IMR-90 (cell line): ENCODE results near the gene ZNF442. TPM values are rescaled to one million over a fixed set of nuclear protein-coding genes. Genes with fewer than 3 reads are reported as not detected.

Source experiments
- ATAC-seq: fragments of 200-7000 bp; cut with Tn5 transposase; 2 replicates; pipeline ENCODE4 v1.9.1; 2020; ENCODE audit warnings: low read depth, mild to moderate bottlenecking, moderate library complexity
- BruUV-seq: library from RNA; stranded (reverse); fragments of 400-500 nt; replicated peaks from 2 replicates; lab custom pipeline; 2021; lab: Mats Ljungman, UMichigan
- CTCF ChIA-PET: fragments of 300-600 bp; formaldehyde crosslinking; extraction: SDS; loops from one replicate; lab custom pipeline; 2021; ENCODE audit warnings: antibody characterized with exemption; lab: Yijun Ruan, JAX
- POLR2A ChIA-PET: fragments of 300-600 bp; sonication (Branson Sonifier 250); formaldehyde crosslinking; loops from one replicate; lab custom pipeline; 2022; ENCODE audit warnings: antibody characterized with exemption; ENCODE audit not compliant: unreplicated experiment; lab: Charles Lee
- DNase-seq: peaks from one replicate; pipeline ENCODE4 v3.0.0; 2013
- H2AFZ ChIP-seq: replicated peaks from 2 replicates; pipeline ENCODE3; 2013; ENCODE audit warnings: low read length, mild to moderate bottlenecking; ENCODE audit not compliant: poor library complexity
- H2AK5ac ChIP-seq: 2 replicates; pipeline ENCODE4 v1.6.1; 2013; ENCODE audit warnings: low read depth, low read length, inconsistent platforms
- H2AK9ac ChIP-seq: replicated peaks from 2 replicates; pipeline ENCODE3; 2013; ENCODE audit warnings: mild to moderate bottlenecking, low read depth, low read length, moderate library complexity; ENCODE audit not compliant: poor library complexity
- H2BK120ac ChIP-seq: 2 replicates; pipeline ENCODE4 v1.6.1; 2013; ENCODE audit warnings: low read depth, low read length, inconsistent platforms
- H2BK15ac ChIP-seq: 3 replicates; pipeline ENCODE4 v1.6.1; 2013; ENCODE audit warnings: low read depth, low read length, inconsistent platforms
- H2BK20ac ChIP-seq: 2 replicates; pipeline ENCODE4 v1.6.1; 2013; ENCODE audit warnings: low read depth, mild to moderate bottlenecking, inconsistent platforms, low read length, moderate library complexity
- H2BK5ac ChIP-seq: 2 replicates; pipeline ENCODE4 v1.6.1; 2013; ENCODE audit warnings: mild to moderate bottlenecking, low read depth, low read length, inconsistent platforms; ENCODE audit not compliant: poor library complexity, severe bottlenecking
- H3K14ac ChIP-seq: replicated peaks from 2 replicates; pipeline ENCODE4 v1.6.1; 2013; ENCODE audit warnings: low read depth, low read length, inconsistent platforms
- H3K18ac ChIP-seq: 2 replicates; pipeline ENCODE4 v1.6.1; 2013; ENCODE audit warnings: low read depth, low read length, control low read depth
- H3K23ac ChIP-seq: 2 replicates; pipeline ENCODE4 v1.6.1; 2013; ENCODE audit warnings: low read depth, low read length, inconsistent platforms
- H3K27ac ChIP-seq: 2 replicates; pipeline ENCODE4 v1.5.1; 2013; ENCODE audit warnings: mild to moderate bottlenecking, control low read depth, low read length; ENCODE audit not compliant: insufficient read depth
- H3K27me3 ChIP-seq: 2 replicates; pipeline ENCODE4 v1.6.1; 2013; ENCODE audit warnings: low read length; ENCODE audit not compliant: control insufficient read depth, insufficient read depth
- H3K36me3 ChIP-seq: 2 replicates; pipeline ENCODE4 v1.6.1; 2013; ENCODE audit warnings: low read length, mixed read lengths; ENCODE audit not compliant: control insufficient read depth, insufficient read depth
- H3K4ac ChIP-seq: 2 replicates; pipeline ENCODE4 v1.6.1; 2013; ENCODE audit warnings: low read depth, low read length, inconsistent platforms
- H3K4me1 ChIP-seq: 2 replicates; pipeline ENCODE4 v1.6.1; 2013; ENCODE audit warnings: low read length, mixed read lengths; ENCODE audit not compliant: control insufficient read depth, insufficient read depth
- H3K4me2 ChIP-seq: 2 replicates; pipeline ENCODE4 v1.6.1; 2013; ENCODE audit warnings: low read depth, mild to moderate bottlenecking, control low read depth, low read length, moderate library complexity
- H3K4me3 ChIP-seq: 2 replicates; pipeline ENCODE4 v1.5.1; 2013; ENCODE audit warnings: low read depth, mild to moderate bottlenecking, control low read depth, low read length, moderate library complexity; ENCODE audit not compliant: insufficient read depth
- H3K56ac ChIP-seq: 2 replicates; pipeline ENCODE4 v1.6.1; 2013; ENCODE audit warnings: low read length, inconsistent platforms; ENCODE audit not compliant: insufficient read depth; ENCODE audit errors: extremely low read depth
- H3K79me1 ChIP-seq, 2 experiments: 2 replicates each; pipeline ENCODE4 v1.6.1; 2013; ENCODE audit warnings: low read length in 2 of 2, inconsistent platforms in 1 of 2, low read depth in 1 of 2
- H3K9ac ChIP-seq: 2 replicates; pipeline ENCODE4 v1.6.1; 2013; ENCODE audit warnings: low read depth, low read length, control low read depth
- H3K9me1 ChIP-seq: 2 replicates; pipeline ENCODE4 v1.6.1; 2013; ENCODE audit warnings: low read length, inconsistent platforms; ENCODE audit not compliant: insufficient read depth
- H3K9me3 ChIP-seq: 2 replicates; pipeline ENCODE4 v1.6.1; 2013; ENCODE audit warnings: low read length; ENCODE audit not compliant: control insufficient read depth, insufficient read depth
- H4K20me1 ChIP-seq: 2 replicates; pipeline ENCODE4 v1.6.1; 2013; ENCODE audit warnings: low read length, inconsistent platforms; ENCODE audit not compliant: insufficient read depth
- H4K5ac ChIP-seq: 2 replicates; pipeline ENCODE4 v1.6.1; 2013; ENCODE audit warnings: mild to moderate bottlenecking, low read depth, low read length, control low read depth
- H4K8ac ChIP-seq, 2 experiments: 2 replicates each; pipeline ENCODE4 v1.6.1; 2013; ENCODE audit warnings: low read depth in 2 of 2, low read length in 2 of 2, control low read depth in 1 of 2, inconsistent platforms in 1 of 2
- H4K91ac ChIP-seq: 2 replicates; pipeline ENCODE4 v1.6.1; 2013; ENCODE audit warnings: low read depth, low read length, inconsistent platforms; ENCODE audit not compliant: insufficient read depth
- BHLHE40 ChIP-seq: fragments of 150-350 bp; IDR thresholded peaks from 2 replicates; pipeline ENCODE4 v1.6.1; 2016; ENCODE audit warnings: mild to moderate bottlenecking, low read depth, low read length
- CEBPB ChIP-seq: IDR thresholded peaks from 2 replicates; pipeline ENCODE4 v1.6.1; 2012; ENCODE audit warnings: low read depth, low read length, improper control_type of control experiment
- CHD1 ChIP-seq: IDR thresholded peaks from 2 replicates; pipeline ENCODE4 v1.6.1; 2012; ENCODE audit warnings: low read depth, low read length, improper control_type of control experiment
- CTCF ChIP-seq: conservative IDR thresholded peaks from 2 replicates; pipeline ENCODE4 v1.5.1; 2012; ENCODE audit warnings: mild to moderate bottlenecking, low read depth, low read length, improper control_type of control experiment
- MAZ ChIP-seq: IDR thresholded peaks from 2 replicates; pipeline ENCODE4 v1.6.1; 2012; ENCODE audit warnings: low read depth, mild to moderate bottlenecking, low read length, improper control_type of control experiment, moderate library complexity, borderline replicate concordance
- MXI1 ChIP-seq: IDR thresholded peaks from 2 replicates; pipeline ENCODE4 v1.6.1; 2012; ENCODE audit warnings: low read depth, mild to moderate bottlenecking, low read length, moderate library complexity, borderline replicate concordance
- NFE2L2 ChIP-seq: fragments of 150-350 bp; IDR thresholded peaks from 2 replicates; pipeline ENCODE4 v1.6.1; 2016; ENCODE audit warnings: low read depth, mild to moderate bottlenecking, low read length
- POLR2A ChIP-seq: IDR thresholded peaks from 2 replicates; pipeline ENCODE4 v1.6.1; 2012; ENCODE audit warnings: mild to moderate bottlenecking, low read depth, low read length
- RAD21 ChIP-seq: IDR thresholded peaks from 2 replicates; pipeline ENCODE4 v1.6.1; 2012; ENCODE audit warnings: low read length, improper control_type of control experiment
- RFX5 ChIP-seq: IDR thresholded peaks from 2 replicates; pipeline ENCODE4 v1.8.0; 2012; ENCODE audit warnings: low read depth, mild to moderate bottlenecking, low read length, moderate library complexity
- SMC3 ChIP-seq: fragments of 150-350 bp; IDR thresholded peaks from 2 replicates; pipeline ENCODE4 v1.6.1; 2016; ENCODE audit warnings: low read depth, mild to moderate bottlenecking, antibody characterized with exemption, low read length, moderate library complexity
- USF2 ChIP-seq: fragments of 150-350 bp; IDR thresholded peaks from 2 replicates; pipeline ENCODE4 v1.6.1; 2017; ENCODE audit warnings: mild to moderate bottlenecking, antibody characterized with exemption, low read length, low read depth
- WGBS, 2 experiments: methylation state at CpG; one replicate each; pipeline versions ENCODE4 v1.1.5 to v1.1.7; 2013; ENCODE audit warnings: missing lambda C conversion rate in 2 of 2; ENCODE audit not compliant: insufficient read length in 1 of 2; ENCODE audit errors: extremely low coverage in 2 of 2; 5-methylcytosine and 5-hydroxymethylcytosine counted together
- dilution Hi-C: fragments of 300-500 bp; cut with HindIII; formaldehyde crosslinking; loops from one replicate; pipeline ENCODE4 v1.14.3; 2018; ENCODE audit warnings: low sequenced_read_pairs; ENCODE audit not compliant: unreplicated experiment
- in situ Hi-C: fragments of 300-500 bp; cut with MboI; formaldehyde crosslinking; loops from 3 replicates; pipeline ENCODE4 v1.14.3; 2019; ENCODE audit warnings: low sequenced_read_pairs, inconsistent platforms, mixed read lengths
- intact Hi-C: fragments of 100-400 bp; cut with micrococcal nuclease; formaldehyde crosslinking; loops from 2 replicates; pipeline ENCODE4 v1.10.0; 2022
- polyA plus RNA-seq, 3 experiments: library from polyadenylated mRNA; depleted of rRNA; stranded (reverse); fragments of >200 nt; gene quantifications; 2 replicates each; pipeline ENCODE4 v1.2.3, GENCODE V29; 2012; ENCODE audit warnings: low replicate concordance in 1 of 3
- total RNA-seq: library from RNA; depleted of rRNA; stranded (reverse); fragments of >200 nt; gene quantifications from 2 replicates; pipeline ENCODE4 v1.2.3, GENCODE V29; 2012

ZNF442 gene
- total and polyA plus RNA-seq, 2 of the 4 experiments (the other 2 are of a cell fraction) = 0.58 to 3.6 TPM

- Histone ChIP-seq H3K36me3 (no peaks in the 10 kb centered on the region), H4K91ac (no peak overlapping the region), H2BK5ac (no peak overlapping the region), H2AK9ac (no peak overlapping the region), H3K27ac (no peak overlapping the region), H3K27me3 (no peaks in the 10 kb centered on the region), H3K4me3 (no peak overlapping the region), H3K14ac (no peak overlapping the region), H3K79me1 (peaks cover 5 to 12% of the 10 kb centered on the region in 2 experiments; a peak in 3 of 4 replicates), H2AFZ (no peak overlapping the region), H3K4ac (no peak overlapping the region), H3K9ac (no peak overlapping the region), H4K20me1 (no peaks in the 10 kb centered on the region), H4K5ac (no peak overlapping the region), H3K9me3 (no peaks in the 10 kb centered on the region), H2BK120ac (no peak overlapping the region), H4K8ac (no peak overlapping the region), H3K23ac (no peak overlapping the region), H2AK5ac (no peak overlapping the region), H2BK20ac (no peak overlapping the region), H3K9me1 (no peaks in the 10 kb centered on the region), H3K18ac (no peak overlapping the region), H3K56ac (no peak overlapping the region), H2BK15ac (no peak overlapping the region), H3K4me2 (no peak overlapping the region), H3K4me1 (peaks cover 6% of the 10 kb centered on the region)
- WGBS, 2 experiments = no CpG with 5 or more reads among the region's 4 CpGs
- no peak for DNase-seq
- CTCF ChIA-PET = no interaction called here
- BruUV-seq = no TSS peak
- no peak for TF ChIP-seq CTCF
- TF ChIP-seq NFE2L2 = no peak
- no peak for TF ChIP-seq RFX5
- no peak for TF ChIP-seq CEBPB
- no peak for TF ChIP-seq CHD1
- TF ChIP-seq MXI1 = no peak
- TF ChIP-seq MAZ = no peak
- TF ChIP-seq RAD21 = no peak
- no peak for TF ChIP-seq SMC3
- TF ChIP-seq POLR2A = no peak
- no peak for TF ChIP-seq USF2
- TF ChIP-seq BHLHE40 = no peak
- intact Hi-C loops (loop anchor here (5.0 kb wide), 1 partner anchor 39 kb away; the partner anchor contains the start of gene ZNF44), dilution Hi-C loops (no loop called here), in situ Hi-C loops (no loop called here)
- no peak for ATAC-seq
- POLR2A ChIA-PET = no interaction called here
Observed at GRCh38 chr19:12331211-12331941, 34.1 kb downstream of the ZNF442 start.
